ENCODE results near the gene ABCC9. TPM values are rescaled to one million over a fixed set of nuclear protein-coding genes. Genes with fewer than 3 reads are reported as not detected.

ABCC9 gene
- polyA plus RNA-seq, 1 of the 3 experiments (the other 2 are of a cell fraction), result 0.02 TPM

- H3F3A ChIP-seq (replicated peaks; ENCODE audit: insufficient read depth), result no peaks in the 10 kb centered on the region
- H2AFZ ChIP-seq (ENCODE audit: low read depth), result no peak overlapping the region
- ChIA-PET CTCF (interaction anchor here (1.2 kb wide), 1 partner anchor 162 kb away, joined by 3 read pairs; no protein-coding TSS in a partner anchor), POLR2A (no interaction called here)
- H3K9ac ChIP-seq, result no peak overlapping the region
- no peak overlapping the region for H3K4me2 ChIP-seq
- no peaks in the 10 kb centered on the region for H3K36me3 ChIP-seq (replicated peaks in 1 of 2; ENCODE audit: control insufficient read depth in 1 of 2, insufficient read depth in 2 of 2, low read length in 1 of 2)
- TF ChIP-seq RAD21 (IDR thresholded peaks at IDR 0.05; ENCODE audit: low read length), result no peak
- TF ChIP-seq RCOR1 (IDR thresholded peaks at IDR 0.05; ENCODE audit: low read length), result no peak
- TF ChIP-seq EP300 (IDR thresholded peaks at IDR 0.05; ENCODE audit: borderline replicate concordance in 1 of 2, low read depth in 1 of 2, low read length in 1 of 2), result no peak
- no peak for TF ChIP-seq SMC3 (IDR thresholded peaks at IDR 0.05; ENCODE audit: low read depth, low read length)
- TF ChIP-seq, protein P1, sequence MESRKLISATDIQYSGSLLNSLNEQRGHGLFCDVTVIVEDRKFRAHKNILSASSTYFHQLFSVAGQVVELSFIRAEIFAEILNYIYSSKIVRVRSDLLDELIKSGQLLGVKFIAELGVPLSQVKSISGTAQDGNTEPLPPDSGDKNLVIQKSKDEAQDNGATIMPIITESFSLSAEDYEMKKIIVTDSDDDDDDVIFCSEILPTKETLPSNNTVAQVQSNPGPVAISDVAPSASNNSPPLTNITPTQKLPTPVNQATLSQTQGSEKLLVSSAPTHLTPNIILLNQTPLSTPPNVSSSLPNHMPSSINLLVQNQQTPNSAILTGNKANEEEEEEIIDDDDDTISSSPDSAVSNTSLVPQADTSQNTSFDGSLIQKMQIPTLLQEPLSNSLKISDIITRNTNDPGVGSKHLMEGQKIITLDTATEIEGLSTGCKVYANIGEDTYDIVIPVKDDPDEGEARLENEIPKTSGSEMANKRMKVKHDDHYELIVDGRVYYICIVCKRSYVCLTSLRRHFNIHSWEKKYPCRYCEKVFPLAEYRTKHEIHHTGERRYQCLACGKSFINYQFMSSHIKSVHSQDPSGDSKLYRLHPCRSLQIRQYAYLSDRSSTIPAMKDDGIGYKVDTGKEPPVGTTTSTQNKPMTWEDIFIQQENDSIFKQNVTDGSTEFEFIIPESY (IDR thresholded peaks at IDR 0.05; ENCODE audit: borderline replicate concordance, low read depth), result no peak
- TF ChIP-seq GATA2 (CRISPR knock-in tag; IDR thresholded peaks at IDR 0.05), result no peak
- no peak for TF ChIP-seq MAX (IDR thresholded peaks at IDR 0.05; ENCODE audit: low read depth)
- TF ChIP-seq, protein P2, sequence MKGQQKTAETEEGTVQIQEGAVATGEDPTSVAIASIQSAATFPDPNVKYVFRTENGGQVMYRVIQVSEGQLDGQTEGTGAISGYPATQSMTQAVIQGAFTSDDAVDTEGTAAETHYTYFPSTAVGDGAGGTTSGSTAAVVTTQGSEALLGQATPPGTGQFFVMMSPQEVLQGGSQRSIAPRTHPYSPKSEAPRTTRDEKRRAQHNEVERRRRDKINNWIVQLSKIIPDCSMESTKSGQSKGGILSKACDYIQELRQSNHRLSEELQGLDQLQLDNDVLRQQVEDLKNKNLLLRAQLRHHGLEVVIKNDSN (IDR thresholded peaks at IDR 0.05; ENCODE audit: borderline replicate concordance, low read depth), result no peak
- no peak for TF ChIP-seq PBX3 (IDR thresholded peaks at IDR 0.05)
- no peak for TF ChIP-seq POLR2AphosphoS5 (IDR thresholded peaks at IDR 0.05; ENCODE audit: low read depth, low read length)
- TF ChIP-seq FOSL2 (IDR thresholded peaks at IDR 0.05; ENCODE audit: borderline replicate concordance, low read depth), result no peak
- no peak overlapping the region for H3K27ac ChIP-seq (ENCODE audit: low read depth in 2 of 2, low read length in 1 of 2)
- no peaks in the 10 kb centered on the region for H4K20me1 ChIP-seq (ENCODE audit: insufficient read depth)
- no peak for DNase-seq
- no peaks in the 10 kb centered on the region for H3K9me2 ChIP-seq
- H3K27me3 ChIP-seq (ENCODE audit: insufficient read depth), result 0 out of 2 replicates have a peak, but pooled peaks cover 5% of the 10 kb centered on the region
- no peaks in the 10 kb centered on the region for H3K79me2 ChIP-seq (ENCODE audit: insufficient read depth)
- no peaks in the 10 kb centered on the region for H3K4me1 ChIP-seq (ENCODE audit: control insufficient read depth in 1 of 2, insufficient read depth in 2 of 2, low read depth in 1 of 2, low read length in 1 of 2)
- WGBS (ENCODE audit: low lambda C conversion rate), result 7% methylated on average over 3 of the region's 3 CpGs
- no peak overlapping the region for H3K4me3 ChIP-seq (ENCODE audit: low read depth in 2 of 2, low read length in 1 of 2)
- no peaks in the 10 kb centered on the region for H3K9me3 ChIP-seq
Measured at GRCh38 chr12:21827083-21827482, 114.1 kb downstream of the ABCC9 start.

- no peaks in the 10 kb centered on the region for H4K20me1 ChIP-seq (ENCODE audit: insufficient read depth)
- 0 out of 2 replicates have a peak, but pooled peaks cover 5% of the 10 kb centered on the region for H3K27me3 ChIP-seq (ENCODE audit: insufficient read depth)
- H3K9me3 ChIP-seq, result no peaks in the 10 kb centered on the region
- H3K4me1 ChIP-seq (ENCODE audit: control insufficient read depth in 1 of 2, insufficient read depth in 2 of 2, low read depth in 1 of 2, low read length in 1 of 2), result no peaks in the 10 kb centered on the region
- no peak overlapping the region for H3K9ac ChIP-seq
- H3K27ac ChIP-seq (ENCODE audit: low read depth in 2 of 2, low read length in 1 of 2), result no peak overlapping the region
- POLR2A ChIA-PET, result no interaction called here
- 62% methylated on average over 4 of the region's 4 CpGs for WGBS (ENCODE audit: low lambda C conversion rate)
- H3K36me3 ChIP-seq (replicated peaks in 1 of 2; ENCODE audit: control insufficient read depth in 1 of 2, insufficient read depth in 2 of 2, low read length in 1 of 2), result no peaks in the 10 kb centered on the region
- no peaks in the 10 kb centered on the region for H3F3A ChIP-seq (replicated peaks; ENCODE audit: insufficient read depth)
- no peaks in the 10 kb centered on the region for H3K9me2 ChIP-seq
- H2AFZ ChIP-seq (ENCODE audit: low read depth), result no peak overlapping the region
- CTCF ChIA-PET, result no interaction called here
- H3K4me2 ChIP-seq, result no peak overlapping the region
- DNase-seq, result no peak
- no peak overlapping the region for H3K4me3 ChIP-seq (ENCODE audit: low read depth in 2 of 2, low read length in 1 of 2)
- no peaks in the 10 kb centered on the region for H3K79me2 ChIP-seq (ENCODE audit: insufficient read depth)
- no peak for TF ChIP-seq MEF2A (IDR thresholded peaks at IDR 0.05; ENCODE audit: borderline replicate concordance, low read depth)
- TF ChIP-seq TCF12 (IDR thresholded peaks at IDR 0.05), result no peak
- TF ChIP-seq RXRA (IDR thresholded peaks at IDR 0.05; ENCODE audit: borderline replicate concordance, low read depth), result no peak
- TF ChIP-seq ELF1 (IDR thresholded peaks at IDR 0.05), result no peak
- TF ChIP-seq, protein P3, sequence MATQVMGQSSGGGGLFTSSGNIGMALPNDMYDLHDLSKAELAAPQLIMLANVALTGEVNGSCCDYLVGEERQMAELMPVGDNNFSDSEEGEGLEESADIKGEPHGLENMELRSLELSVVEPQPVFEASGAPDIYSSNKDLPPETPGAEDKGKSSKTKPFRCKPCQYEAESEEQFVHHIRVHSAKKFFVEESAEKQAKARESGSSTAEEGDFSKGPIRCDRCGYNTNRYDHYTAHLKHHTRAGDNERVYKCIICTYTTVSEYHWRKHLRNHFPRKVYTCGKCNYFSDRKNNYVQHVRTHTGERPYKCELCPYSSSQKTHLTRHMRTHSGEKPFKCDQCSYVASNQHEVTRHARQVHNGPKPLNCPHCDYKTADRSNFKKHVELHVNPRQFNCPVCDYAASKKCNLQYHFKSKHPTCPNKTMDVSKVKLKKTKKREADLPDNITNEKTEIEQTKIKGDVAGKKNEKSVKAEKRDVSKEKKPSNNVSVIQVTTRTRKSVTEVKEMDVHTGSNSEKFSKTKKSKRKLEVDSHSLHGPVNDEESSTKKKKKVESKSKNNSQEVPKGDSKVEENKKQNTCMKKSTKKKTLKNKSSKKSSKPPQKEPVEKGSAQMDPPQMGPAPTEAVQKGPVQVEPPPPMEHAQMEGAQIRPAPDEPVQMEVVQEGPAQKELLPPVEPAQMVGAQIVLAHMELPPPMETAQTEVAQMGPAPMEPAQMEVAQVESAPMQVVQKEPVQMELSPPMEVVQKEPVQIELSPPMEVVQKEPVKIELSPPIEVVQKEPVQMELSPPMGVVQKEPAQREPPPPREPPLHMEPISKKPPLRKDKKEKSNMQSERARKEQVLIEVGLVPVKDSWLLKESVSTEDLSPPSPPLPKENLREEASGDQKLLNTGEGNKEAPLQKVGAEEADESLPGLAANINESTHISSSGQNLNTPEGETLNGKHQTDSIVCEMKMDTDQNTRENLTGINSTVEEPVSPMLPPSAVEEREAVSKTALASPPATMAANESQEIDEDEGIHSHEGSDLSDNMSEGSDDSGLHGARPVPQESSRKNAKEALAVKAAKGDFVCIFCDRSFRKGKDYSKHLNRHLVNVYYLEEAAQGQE (IDR thresholded peaks at IDR 0.05; ENCODE audit: low read depth, low read length), result no peak
- TF ChIP-seq, protein P1 (IDR thresholded peaks at IDR 0.05; ENCODE audit: borderline replicate concordance, low read depth), result no peak
- no peak for TF ChIP-seq FOSL2 (IDR thresholded peaks at IDR 0.05; ENCODE audit: borderline replicate concordance, low read depth)
- no peak for TF ChIP-seq PBX3 (IDR thresholded peaks at IDR 0.05)
Measured at GRCh38 chr12:21826618-21826910, 114.7 kb downstream of the ABCC9 start.
